ENCODE measurements around the gene MOSMO.
"Not testable (repeated sequence)": the region's sequence is repeated elsewhere in the genome, so short reads cannot be mapped to it uniquely, and the experiment has no call there.

MOSMO gene

DNA sequence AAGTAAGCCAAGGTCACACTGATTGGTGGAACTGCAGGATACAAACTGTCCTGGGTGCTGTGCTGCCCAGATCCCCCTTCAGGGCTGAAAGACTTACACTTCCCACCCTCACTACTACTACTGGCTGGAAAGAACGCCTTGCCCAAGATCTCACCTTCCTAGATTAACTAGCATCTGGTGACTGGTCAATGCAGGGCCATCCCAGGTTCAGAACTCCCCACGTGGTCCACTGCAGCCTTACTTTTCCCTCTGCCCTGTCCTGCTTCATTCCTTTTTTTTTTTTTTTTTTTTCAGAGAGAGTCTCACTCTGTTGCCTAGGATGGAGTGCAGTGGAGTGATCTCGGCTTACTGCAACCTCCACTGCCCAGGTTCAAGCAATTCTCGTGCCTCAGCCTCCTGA lies 4.7 kb upstream of the MOSMO start:
- no peak for DNase-seq (ENCODE audit: low spot score)

DNA sequence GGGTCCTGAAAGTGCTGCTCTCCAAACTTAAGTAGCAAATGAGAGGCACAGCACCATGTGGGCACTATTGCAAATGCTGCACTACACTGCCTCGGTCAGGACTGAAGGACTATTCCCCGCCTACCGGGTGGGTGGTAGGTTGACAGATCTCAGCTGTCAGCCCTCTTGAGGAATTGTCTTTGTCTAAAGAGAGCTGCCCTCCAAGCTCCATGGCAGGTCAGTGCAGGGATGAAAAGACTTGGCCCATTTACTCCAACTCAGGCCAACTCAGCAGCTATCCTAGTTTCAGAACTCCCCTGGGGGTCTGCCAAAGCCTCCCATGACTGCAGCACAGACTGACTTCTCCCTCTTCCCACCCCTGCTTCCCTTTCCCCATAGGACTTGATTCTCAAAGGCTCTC lies 3.6 kb upstream of the MOSMO start:
- DNase-seq (ENCODE audit: low spot score) = no peak

DNA sequence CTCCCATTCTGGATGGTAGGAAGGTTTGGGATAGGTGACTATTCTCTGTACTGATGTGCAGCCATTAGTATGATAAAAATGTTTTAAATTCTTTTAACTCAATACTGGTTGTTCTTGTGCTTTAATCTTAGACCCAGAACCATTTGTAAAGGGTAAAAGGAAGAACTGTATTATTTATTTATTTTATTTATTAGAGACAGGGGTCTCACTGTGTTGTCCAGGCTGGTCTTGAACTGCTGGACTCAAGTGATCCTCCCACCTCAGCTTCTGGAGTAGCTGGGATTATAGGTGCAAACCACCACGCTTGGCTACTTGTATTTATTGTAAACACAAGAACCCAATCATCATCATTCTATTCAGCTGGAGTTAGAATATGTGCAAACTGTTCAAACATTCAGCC lies 2.2 kb upstream of the MOSMO start:
- no peak for DNase-seq (ENCODE audit: low spot score)

DNA sequence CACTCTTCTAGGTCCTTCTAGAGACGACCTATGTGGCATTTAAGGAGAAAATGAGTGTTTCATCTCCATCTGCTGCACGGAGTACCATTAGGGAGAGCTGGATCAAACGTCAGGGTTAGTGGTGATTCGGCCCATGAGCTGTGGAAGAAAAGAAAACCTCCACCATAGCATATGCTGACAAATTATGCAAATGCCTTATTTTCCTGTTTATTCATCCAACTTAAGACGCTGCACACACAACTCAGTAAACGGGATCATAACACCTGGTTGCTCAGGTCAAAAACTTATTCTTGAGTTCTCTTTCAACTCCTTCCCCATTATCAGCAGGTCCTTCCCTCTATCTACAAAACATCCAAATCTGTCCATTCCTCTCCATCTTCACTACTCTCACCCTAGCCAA lies 1.3 kb upstream of the MOSMO start:
- no peak for DNase-seq (ENCODE audit: low spot score)

DNA sequence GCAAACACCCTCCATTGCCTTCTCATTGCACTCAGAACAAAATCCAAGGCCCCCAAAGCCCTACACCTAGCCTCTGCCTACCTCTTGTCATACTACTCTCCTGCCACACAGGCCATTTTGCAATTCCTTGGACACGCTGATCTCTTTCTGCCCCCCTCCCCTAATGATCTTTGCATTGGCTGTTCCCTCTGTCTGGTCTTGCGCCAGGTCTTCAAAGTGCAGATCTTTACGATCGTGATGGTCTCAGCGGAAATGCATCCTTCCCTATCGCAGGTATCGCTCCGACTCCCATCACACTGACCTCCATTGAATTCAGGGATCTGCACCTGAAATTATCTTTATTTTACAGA lies 777 bp upstream of the MOSMO start:
- DNase-seq (ENCODE audit: low spot score) = no peak

DNA sequence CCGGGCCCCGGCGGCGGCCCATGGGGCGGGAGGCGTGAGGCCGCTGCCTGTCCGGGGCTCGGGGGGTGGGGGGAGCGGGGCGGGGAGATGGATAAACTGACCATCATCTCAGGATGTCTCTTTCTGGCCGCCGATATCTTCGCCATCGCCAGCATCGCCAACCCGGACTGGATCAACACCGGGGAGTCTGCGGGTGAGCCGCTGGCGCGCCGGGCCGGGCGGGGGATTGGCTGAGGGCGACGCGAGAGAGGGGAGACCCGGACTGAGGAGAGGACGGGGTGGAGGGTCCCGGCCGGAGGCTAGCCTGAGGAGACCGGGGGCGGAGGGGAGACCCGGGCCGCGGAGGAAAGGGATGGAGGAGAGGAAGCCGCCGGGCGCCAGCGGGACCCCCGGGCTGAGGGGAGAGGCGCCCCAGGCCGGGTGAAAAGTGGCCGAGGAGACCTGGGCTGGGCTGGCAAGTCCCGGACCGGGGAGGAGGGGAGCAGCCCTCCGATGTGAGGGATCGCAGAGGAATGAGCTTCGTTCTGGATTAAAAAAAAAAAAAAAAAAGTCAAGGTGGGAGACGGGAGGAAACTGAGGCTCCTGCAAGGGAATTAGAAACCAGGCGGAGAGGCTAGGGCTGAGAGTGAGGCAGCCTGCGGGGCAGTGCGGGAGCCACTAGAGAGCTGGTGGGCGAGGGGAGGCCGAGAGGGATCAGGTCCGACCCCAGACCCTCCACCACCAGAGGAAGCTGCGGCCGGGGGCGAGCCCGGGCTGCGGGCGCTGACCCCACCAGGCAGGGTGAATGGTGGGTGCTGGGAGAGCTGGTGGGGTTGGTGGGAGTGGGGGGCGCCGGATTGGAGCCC lies 526 bp downstream of the MOSMO start:
- no peak for DNase-seq (ENCODE audit: low spot score)

DNA sequence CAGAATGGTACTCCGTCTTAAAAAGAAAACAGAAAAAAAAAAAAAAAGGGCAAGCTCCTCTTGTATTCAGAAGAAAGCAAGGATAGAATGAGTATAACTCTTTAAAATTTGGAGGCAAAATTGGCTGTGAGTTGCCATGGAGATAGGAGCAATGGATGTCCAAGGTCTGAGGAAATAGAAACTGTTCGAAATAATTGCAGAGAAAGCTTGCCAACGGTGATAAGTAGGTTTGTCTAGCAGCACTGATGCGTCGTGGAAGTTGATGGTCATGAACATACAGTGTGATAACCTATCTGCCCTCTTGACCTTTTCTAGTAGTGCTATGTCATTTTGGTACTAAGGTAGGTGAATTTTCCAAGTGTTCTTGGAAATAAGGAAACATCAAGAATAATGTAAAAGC lies 3.0 kb downstream of the MOSMO start:
- no peak for DNase-seq (ENCODE audit: low spot score)

DNA sequence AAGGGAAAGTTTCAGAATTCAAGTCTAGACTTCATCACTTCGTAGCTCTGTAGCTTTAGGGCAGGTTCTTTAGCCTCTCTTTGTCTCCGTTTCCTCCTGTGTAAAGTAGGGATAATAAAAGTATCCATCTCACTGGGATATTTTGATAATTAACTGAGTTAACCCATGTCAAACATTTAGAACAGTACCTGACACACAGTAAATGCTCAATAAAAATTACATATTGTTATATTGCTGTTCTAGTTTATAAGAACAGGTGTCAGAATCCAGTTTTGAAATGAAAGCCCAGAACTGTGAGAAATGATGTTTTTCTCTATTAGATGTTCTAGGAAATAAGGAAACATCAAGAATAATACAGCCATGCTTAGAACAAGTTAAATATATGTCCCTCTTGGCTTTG lies 4.3 kb downstream of the MOSMO start:
- no peak for DNase-seq (ENCODE audit: low spot score)

DNA sequence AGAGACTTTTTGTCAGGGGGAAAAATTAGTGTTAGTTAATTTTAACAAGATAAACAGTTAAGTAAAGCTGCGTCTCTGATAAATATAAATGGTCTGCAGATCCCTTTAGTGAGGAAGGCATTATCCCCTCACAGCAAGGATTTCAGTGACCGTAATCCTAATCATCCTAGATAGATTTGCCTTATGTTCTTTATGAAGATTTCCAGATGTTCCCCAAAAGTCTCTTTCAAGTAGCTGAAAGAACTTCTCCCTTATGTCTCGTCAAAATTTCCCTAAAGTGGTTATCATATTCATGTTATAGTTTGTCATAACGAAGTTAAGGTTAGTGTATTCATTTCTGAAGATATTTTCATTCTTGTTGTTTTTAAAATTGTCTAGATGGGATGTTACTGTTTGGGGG lies 5.6 kb downstream of the MOSMO start:
- DNase-seq (ENCODE audit: low spot score) = no peak

DNA sequence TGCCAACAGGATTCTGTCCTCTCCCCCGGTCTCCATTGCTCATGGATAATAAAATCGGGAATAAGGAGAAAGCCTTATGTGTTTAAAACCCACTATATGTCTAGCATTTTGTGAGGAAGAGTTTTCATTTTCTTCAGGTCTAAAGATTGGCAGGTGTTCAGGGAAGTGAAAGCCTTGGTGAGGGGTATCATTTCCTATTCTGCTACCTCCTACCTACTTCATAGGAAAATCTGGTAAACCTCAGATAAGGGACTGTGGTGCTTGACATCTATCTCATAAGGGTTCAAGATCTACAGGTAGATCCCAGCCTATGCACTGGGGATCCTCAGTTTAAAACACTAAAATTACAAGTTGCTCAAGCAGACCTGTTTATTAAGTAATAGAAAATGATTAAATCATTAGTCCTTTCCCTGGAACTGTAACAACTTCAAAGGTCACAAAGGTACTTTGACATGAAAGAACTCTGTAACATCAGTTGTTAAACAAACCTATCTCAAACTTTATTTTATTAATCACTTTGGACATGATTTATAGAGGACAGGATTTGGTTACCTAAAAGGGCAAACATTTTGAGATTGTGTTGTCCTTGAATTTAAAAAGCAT lies 6.5 kb downstream of the MOSMO start:
- no peak for DNase-seq (ENCODE audit: low spot score)

DNA sequence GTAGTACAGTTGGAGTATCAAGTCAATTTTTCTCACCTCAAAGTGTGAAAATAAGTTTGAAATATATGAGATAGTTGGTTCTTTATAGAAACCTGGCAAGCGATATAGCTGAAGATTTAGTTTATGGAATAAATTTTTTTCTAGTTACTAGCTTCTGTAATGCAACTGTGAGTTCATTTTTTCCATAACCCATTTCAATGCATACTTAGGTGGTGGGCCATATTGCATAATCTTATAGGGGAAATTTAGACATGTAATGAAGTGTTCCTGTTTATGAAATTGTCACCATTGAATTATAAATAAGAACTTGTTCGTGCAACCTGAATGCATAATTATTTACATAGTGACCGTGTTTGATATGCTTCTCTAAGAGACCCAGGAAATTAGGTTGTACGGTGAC lies 9.0 kb downstream of the MOSMO start:
- DNase-seq (ENCODE audit: low spot score) = no peak

DNA sequence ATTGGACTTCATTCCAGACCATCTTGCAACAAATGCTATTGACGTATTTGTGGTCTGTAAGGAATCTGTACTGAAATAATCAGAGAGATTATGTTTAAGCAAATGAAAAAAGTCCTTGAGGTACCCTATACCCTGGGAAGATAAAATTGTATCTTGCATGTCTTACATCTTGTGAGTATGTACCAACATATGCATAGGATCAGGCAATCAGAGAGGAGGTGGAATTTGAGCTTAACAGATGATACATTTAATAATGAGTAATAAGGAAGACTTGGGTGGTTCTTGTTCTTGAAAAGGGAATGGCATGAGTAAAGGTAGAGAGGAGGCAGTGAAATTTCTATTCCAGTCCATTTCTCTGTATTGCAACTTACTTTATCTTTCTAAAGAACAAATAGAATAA lies 10.6 kb downstream of the MOSMO start:
- no peak for DNase-seq (ENCODE audit: low spot score)

DNA sequence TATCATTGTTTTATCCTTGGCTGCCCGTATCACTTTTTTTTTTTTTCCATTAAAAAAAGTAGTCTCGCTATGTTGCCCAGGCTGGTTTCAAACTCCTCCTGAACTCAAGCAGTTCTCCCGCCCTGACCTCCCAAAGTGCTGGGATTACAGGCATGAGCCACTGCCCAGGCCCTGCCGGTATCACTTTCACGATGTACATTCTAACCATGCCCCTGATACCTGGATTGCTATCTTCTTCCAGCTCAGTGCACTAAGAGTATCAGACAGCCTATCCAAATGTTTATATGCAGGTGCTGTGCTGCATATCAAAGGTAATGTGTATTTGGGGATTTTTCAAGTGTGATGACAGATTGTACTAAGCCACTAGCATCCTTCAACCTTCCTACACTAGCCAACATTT lies 14.2 kb downstream of the MOSMO start:
- DNase-seq (ENCODE audit: low spot score) = no peak

DNA sequence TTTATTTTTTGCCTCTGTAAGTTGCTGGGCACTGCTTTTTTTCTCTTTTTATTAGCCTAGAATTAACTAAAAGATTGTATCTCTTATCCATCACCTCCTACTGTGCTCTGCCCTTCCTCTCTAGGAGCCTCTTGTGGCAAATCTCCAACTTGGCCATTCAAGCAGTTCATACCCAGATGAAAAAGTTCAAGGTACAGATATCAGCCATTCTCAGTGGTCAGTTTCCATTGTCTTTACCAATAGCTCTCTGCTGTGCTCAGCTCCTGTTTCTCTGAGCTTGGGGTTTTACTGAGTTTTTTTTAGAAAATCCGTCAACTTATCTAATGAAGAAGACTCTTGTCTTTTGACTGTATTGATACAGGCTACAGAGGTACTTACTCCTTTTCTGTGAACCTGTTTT lies 15.6 kb downstream of the MOSMO start:
- no peak for DNase-seq (ENCODE audit: low spot score)

DNA sequence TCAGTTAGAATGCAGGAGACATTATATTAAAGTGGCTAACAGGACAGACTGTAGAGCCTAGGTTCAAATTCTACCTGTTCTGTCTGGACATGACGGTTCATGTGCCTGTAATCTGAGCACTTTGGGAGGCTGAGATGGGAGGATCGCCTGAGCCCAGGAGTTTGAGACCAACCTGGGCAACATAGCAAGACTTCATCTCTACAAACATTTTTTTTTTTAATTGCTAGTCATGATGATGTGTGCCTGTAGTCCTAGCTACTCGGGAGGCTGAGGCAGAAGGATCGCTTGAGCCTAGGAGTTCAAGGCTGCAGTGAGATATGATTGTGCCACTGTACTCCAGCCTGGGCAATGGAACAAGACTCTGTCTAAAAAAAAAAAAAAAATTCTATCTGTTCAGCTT lies 16.9 kb downstream of the MOSMO start:
- not testable (repeated sequence) for DNase-seq (ENCODE audit: low spot score)

DNA sequence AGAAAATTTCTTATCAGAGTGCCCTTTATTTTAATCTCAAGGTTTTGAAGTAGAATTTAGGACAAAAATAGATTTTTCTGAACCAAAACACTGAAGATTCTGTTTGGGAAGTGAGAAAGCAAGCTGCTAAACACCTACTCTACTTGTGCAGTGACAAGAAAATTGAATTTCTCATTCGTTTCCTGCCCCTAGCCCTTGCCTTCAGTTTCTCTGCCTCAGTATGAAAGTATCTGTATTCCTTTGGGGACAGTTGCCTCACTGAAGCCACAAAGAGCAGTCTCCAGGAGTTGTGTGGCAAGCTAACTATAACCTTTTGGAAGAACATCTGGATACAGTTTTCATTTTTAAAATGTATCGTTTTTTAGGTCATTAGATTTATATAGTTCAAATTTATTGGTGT lies 19.7 kb downstream of the MOSMO start:
- DNase-seq (ENCODE audit: low spot score) = no peak

DNA sequence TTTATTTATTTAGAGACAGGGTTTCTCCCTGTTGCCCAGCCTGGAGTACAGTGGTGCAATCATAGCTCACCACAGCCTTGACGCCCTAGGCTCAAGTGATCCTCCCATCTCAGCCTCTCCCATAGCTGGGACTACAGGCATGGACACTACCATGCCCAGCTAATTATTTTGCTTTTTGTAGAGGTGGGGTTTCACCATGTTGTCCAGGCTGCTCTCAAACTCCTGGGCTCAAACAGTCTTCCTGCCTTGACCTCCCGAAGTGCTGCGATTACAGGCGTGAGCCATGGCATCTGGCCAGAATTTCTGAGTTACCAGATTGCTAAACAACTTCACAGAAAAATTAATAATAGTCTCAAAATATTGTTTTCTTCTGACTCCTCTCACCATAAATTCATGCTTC lies 21.7 kb downstream of the MOSMO start:
- no peak for DNase-seq (ENCODE audit: low spot score)

DNA sequence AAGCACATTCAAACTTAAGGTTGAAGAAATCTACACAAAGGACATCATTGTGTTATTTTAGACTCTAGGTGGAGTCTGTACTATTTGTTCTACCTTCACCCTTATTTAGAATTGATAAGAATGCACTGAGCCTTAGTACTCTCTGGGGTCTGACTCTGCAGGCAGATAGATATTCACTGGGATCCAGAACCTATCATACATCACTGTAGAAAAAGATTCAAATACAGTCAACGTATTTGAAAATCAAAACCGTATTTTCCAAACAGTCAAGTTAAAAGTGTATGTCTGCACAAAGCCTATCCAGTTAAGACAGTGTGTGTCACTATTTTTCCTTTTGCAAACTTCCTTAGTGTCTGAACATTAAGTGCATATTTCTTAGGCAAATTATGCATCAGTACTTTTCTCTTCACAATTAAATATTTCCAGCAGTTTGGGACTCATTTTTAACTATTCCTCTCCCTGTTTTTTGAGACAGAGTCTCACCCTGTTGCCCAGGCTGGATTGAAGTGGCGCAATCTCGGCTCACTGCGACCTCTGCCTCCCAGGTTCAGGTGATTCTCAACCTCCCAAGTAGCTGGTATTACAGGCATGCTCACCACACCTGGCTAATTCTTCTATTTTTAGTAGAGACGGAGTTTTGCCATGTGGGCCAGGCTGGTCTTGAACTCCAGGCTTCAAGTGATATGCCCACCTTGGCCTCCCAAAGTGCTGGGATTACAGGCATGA lies 22.3 kb downstream of the MOSMO start:
- DNase-seq (ENCODE audit: low spot score) = no peak

DNA sequence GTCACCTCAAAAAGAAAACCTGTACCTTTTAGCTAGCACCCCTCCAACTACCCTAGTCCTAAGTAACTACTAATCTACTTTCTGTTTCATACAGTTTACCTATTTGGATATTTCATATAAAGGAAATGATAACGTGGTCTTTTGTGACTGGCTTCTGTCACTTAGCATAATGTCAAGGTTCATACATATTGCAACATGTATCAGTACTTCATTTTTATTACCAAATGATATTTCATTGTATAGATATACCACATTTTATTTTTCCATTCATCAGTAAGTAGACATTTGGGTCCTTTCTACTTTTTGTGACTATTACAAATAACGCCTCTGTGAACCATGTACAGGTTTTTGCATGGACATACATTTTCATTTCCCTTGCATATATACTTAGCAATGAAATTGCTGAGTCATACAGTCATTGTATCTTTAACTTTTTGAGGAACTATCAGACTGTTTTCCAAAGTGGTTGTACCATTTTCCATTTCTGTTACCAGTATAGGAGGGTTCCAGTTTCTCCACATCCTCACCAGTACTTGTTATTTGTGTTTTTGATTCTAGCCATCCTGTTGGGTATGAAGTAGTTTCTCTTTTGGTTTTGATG lies 23.7 kb downstream of the MOSMO start:
- no peak for DNase-seq (ENCODE audit: low spot score)

DNA sequence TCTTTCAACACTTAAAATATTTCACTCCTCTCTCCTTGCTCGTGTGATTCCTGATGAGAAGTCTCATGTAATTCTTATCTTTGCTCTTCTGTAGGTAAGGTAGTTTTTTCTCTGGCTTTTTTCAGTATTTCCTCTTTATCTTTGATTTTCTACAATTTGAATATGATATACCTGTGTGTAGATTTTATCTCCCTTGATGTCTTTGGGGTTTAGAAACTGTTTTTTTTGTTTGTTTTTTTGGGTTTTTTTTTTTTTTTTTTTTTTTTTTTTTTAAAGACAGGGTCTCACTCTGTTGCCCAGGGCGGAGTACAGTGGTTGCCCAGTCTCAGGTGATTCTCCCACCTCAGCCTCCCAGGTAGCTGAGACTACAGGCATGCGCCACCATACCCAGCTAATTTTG lies 26.6 kb downstream of the MOSMO start:
- no peak for DNase-seq (ENCODE audit: low spot score)

DNA sequence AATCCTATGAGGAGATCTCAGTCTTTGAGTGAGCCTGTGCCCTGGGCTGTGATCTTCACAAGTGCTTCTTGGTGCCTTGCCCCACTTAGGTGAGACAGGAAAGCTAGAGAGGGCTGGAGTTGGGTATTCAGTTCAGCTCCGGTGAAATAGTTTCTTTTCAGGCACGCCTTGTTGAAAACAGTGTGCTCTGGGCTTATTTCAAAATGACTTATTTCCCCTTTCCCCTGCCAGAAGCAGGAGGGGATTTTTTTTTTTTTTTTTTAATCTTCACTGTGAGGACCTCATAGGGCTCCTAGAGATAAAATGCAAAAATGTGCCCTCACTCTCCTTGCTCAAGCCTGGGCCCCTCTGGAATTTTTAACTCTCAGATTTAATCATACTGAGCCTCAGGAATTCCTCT lies 27.2 kb downstream of the MOSMO start:
- no peak for DNase-seq (ENCODE audit: low spot score)

DNA sequence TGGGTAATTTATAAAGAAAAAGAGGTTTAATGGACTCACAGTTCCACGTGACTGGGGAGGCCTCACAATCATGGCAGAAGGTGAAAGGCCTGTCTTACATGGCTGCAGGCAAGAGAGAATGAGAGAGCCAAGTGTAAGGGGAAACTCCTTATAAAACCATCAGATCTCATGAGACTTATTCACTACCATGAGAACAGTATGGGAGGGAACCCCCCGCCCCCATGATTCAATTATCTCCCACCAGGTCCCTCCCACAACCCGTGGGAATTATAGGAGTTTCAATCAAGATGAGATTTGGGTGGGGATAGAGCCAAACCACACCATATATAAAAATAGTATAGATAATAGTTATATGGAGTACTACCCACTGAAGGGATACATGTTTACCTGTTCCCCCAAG lies 36.0 kb downstream of the MOSMO start:
- not testable (repeated sequence) for DNase-seq (ENCODE audit: low spot score)

DNA sequence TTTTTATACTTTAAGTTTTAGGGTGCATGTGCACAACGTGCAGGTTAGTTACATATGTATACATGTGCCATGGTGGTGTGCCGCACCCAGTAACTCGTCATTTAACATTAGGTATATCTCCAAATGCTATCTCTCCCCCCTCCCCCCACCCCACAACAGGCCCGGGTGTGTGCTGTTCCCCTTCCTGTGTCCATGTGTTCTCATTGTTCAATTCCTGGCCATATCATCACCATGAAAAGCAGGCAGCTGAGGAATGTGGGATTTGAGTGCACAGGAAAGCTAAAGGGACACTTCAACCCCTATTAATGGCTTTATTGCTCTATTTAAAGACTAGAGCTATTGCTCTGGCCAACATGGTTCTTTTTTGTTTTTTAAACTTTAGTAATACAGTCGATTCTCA lies 38.0 kb downstream of the MOSMO start:
- not testable (repeated sequence) for DNase-seq (ENCODE audit: low spot score)

Measured in hematopoietic multipotent progenitor cell treated with erythropoietin and hydrocortisone succinate and interleukin-3 and kit ligand, for 17 days (in vitro differentiated cells).